Loucy (cell line): ENCODE data around the gene MCTS1.

Experiments
- H2AFZ ChIP-seq: fragments of 200-600 bp; sonication (generic); 2 replicates; pipeline ENCODE4 v1.6.0; 2016; ENCODE audit warnings: antibody characterized with exemption, mild to moderate bottlenecking, low read length, moderate library complexity
- H3F3A ChIP-seq: fragments of 200-600 bp; 2 replicates; pipeline ENCODE4 v1.6.0; 2016; ENCODE audit warnings: antibody characterized with exemption, low read depth, mild to moderate bottlenecking
- H3K27me3 ChIP-seq: fragments of 200-600 bp; sonication (generic); 2 replicates; pipeline ENCODE4 v1.6.1; 2014; ENCODE audit warnings: low read length, mild to moderate bottlenecking; ENCODE audit not compliant: insufficient read depth, poor library complexity, severe bottlenecking
- H3K36me3 ChIP-seq: fragments of 200-600 bp; sonication (generic); 2 replicates; pipeline ENCODE4 v1.6.1; 2016; ENCODE audit warnings: low read length; ENCODE audit not compliant: insufficient read depth
- H3K4me1 ChIP-seq: fragments of 200-600 bp; sonication (generic); 2 replicates; pipeline ENCODE4 v1.5.1; 2014; ENCODE audit warnings: low read length, mild to moderate bottlenecking; ENCODE audit not compliant: insufficient read depth, poor library complexity, severe bottlenecking
- H3K4me2 ChIP-seq: fragments of 200-600 bp; sonication (generic); 2 replicates; pipeline ENCODE4 v1.6.0; 2014; ENCODE audit warnings: antibody characterized with exemption, low read length, low read depth, mild to moderate bottlenecking; ENCODE audit not compliant: poor library complexity, severe bottlenecking
- H3K4me3 ChIP-seq: fragments of 200-600 bp; sonication (generic); 2 replicates; pipeline ENCODE4 v1.5.1; 2014; ENCODE audit warnings: low read length, mild to moderate bottlenecking, mixed read lengths; ENCODE audit not compliant: poor library complexity, severe bottlenecking
- H3K79me2 ChIP-seq: fragments of 200-600 bp; sonication (generic); 2 replicates; pipeline ENCODE4 v1.6.1; 2014; ENCODE audit warnings: low read length; ENCODE audit not compliant: insufficient read depth
- H3K9ac ChIP-seq: fragments of 200-600 bp; sonication (generic); 2 replicates; pipeline ENCODE4 v1.6.0; 2014; ENCODE audit warnings: mild to moderate bottlenecking, low read depth, low read length, moderate library complexity; ENCODE audit not compliant: poor library complexity, severe bottlenecking
- H3K9me2 ChIP-seq: fragments of 200-600 bp; sonication (generic); replicated peaks from 2 replicates; pipeline ENCODE4 v1.6.1; 2016; ENCODE audit warnings: low read depth, low read length, mixed read lengths
- H3K9me3 ChIP-seq: fragments of 200-600 bp; sonication (generic); 2 replicates; pipeline ENCODE4 v1.6.1; 2014; ENCODE audit warnings: mild to moderate bottlenecking, antibody characterized with exemption, low read length, low read depth; ENCODE audit not compliant: insufficient read depth
- H4K20me1 ChIP-seq: fragments of 200-600 bp; sonication (generic); 2 replicates; pipeline ENCODE4 v1.6.0; 2014; ENCODE audit warnings: antibody characterized with exemption, low read length, mild to moderate bottlenecking; ENCODE audit not compliant: insufficient read depth, poor library complexity, severe bottlenecking
- EZH2phosphoT487 ChIP-seq: fragments of 200-600 bp; IDR thresholded peaks from 2 replicates; pipeline ENCODE4 v1.6.1; 2018; ENCODE audit warnings: antibody characterized with exemption, mild to moderate bottlenecking, moderate library complexity, borderline replicate concordance
- TF ChIP-seq, protein P1 (sequence below): fragments of 200-600 bp; sonication (generic); conservative IDR thresholded peaks from 2 replicates; pipeline ENCODE4 v1.5.1; 2014; ENCODE audit warnings: mild to moderate bottlenecking, antibody characterized with exemption, low read length

The MCTS1 gene, protein sequence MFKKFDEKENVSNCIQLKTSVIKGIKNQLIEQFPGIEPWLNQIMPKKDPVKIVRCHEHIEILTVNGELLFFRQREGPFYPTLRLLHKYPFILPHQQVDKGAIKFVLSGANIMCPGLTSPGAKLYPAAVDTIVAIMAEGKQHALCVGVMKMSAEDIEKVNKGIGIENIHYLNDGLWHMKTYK

DNA sequence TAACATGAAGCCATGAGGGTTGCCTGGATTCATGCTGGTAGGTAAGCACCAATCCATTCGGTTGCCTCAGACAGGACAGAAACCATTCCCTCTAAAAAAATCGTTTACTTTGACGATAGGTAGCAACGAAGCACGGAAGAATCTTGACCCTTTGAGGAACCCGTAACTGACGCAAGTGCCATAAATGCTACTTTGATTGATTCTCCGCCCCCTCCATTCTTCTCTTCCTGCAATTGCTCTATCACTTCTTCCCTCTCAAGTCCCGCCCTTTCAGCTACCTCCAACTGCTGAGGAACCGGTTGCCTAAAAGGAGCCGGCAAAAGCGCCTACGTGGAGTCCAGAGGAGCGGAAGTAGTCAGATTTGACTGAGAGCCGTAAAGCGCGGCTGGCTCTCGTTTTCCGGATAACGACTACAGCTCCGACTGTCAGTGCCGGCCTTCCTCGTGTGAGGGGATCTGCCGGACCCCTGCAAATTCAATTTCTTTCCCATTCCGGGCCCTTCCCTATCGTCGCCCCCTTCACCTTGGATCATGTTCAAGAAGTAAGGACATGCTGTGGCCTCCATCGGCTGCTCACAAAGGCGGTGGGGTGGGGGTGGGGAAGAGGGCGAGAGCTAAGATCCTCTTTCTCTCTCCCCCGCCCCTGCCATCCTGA lies at the start of gene MCTS1:
TSS of gene MCTS1 (plus strand) at position 395 of the 654 bp plus-strand sequence. CDS start at position 531, 136 bp downstream.
- peak within 1 kb of the TSS; percentile 87 for H2AFZ ChIP-seq
- peaks cover 31% of the 10 kb centered on the region for H3K79me2 ChIP-seq

DNA sequence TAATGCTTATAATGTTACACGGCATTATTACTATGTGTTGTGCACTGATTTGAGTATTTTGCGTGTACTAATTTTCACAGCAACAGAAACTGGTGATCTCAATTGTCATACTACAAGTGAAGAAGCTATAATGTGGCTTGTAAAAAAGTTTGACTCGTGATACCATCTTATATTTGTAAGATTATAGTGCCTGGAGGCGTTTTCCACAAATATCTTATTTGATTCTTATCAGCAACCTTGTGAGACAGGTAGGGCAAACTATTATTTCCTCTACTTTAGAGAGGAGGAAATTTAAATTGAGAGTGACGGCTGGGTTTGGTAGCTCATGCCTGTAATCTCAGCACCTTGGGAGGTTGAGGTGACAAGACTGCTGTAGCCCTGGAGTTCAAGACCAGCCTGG lies 47.6 kb upstream of the MCTS1 start:
- peak overlapping the region; percentile 71 for H3K4me2 ChIP-seq
- H3K9me3 ChIP-seq = no peaks in the 10 kb centered on the region
- peaks cover 77% of the 10 kb centered on the region for H3K79me2 ChIP-seq
- peaks cover 43% of the 10 kb centered on the region for H4K20me1 ChIP-seq
- TF ChIP-seq, protein P1, sequence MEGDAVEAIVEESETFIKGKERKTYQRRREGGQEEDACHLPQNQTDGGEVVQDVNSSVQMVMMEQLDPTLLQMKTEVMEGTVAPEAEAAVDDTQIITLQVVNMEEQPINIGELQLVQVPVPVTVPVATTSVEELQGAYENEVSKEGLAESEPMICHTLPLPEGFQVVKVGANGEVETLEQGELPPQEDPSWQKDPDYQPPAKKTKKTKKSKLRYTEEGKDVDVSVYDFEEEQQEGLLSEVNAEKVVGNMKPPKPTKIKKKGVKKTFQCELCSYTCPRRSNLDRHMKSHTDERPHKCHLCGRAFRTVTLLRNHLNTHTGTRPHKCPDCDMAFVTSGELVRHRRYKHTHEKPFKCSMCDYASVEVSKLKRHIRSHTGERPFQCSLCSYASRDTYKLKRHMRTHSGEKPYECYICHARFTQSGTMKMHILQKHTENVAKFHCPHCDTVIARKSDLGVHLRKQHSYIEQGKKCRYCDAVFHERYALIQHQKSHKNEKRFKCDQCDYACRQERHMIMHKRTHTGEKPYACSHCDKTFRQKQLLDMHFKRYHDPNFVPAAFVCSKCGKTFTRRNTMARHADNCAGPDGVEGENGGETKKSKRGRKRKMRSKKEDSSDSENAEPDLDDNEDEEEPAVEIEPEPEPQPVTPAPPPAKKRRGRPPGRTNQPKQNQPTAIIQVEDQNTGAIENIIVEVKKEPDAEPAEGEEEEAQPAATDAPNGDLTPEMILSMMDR = no peak
- no peak for TF ChIP-seq EZH2phosphoT487
- H3K9ac ChIP-seq = no peak overlapping the region
- H3K27me3 ChIP-seq = no peaks in the 10 kb centered on the region
- peaks cover 16% of the 10 kb centered on the region for H3K4me1 ChIP-seq
- H3K4me3 ChIP-seq = peak overlapping the region; percentile 31
- peaks cover 5% of the 10 kb centered on the region; the same call in 1 of the 2 replicates for H3K36me3 ChIP-seq
- no peaks in the 10 kb centered on the region for H3K9me2 ChIP-seq
- H2AFZ ChIP-seq = no peak overlapping the region
- no peaks in the 10 kb centered on the region for H3F3A ChIP-seq

More for the DNA sequence above, at the start of gene MCTS1:
- no peaks in the 10 kb centered on the region for H3K9me3 ChIP-seq
- H3K4me3 ChIP-seq = peak within 1 kb of the TSS; percentile 83
- peak within 1 kb of the TSS; percentile 91 for H3K4me2 ChIP-seq
- H3K36me3 ChIP-seq = peaks cover 5% of the 10 kb centered on the region; the same call in 1 of the 2 replicates
- no peaks in the 10 kb centered on the region for H3K9me2 ChIP-seq
- H3K9ac ChIP-seq = peak within 1 kb of the TSS; percentile 93
- H3K4me1 ChIP-seq = peaks cover 5% of the 10 kb centered on the region
- no peaks in the 10 kb centered on the region for H3F3A ChIP-seq
- H3K27me3 ChIP-seq = no peaks in the 10 kb centered on the region
- TF ChIP-seq, protein P1 = no peak
- TF ChIP-seq EZH2phosphoT487 = no peak
- peaks cover 11% of the 10 kb centered on the region for H4K20me1 ChIP-seq

DNA sequence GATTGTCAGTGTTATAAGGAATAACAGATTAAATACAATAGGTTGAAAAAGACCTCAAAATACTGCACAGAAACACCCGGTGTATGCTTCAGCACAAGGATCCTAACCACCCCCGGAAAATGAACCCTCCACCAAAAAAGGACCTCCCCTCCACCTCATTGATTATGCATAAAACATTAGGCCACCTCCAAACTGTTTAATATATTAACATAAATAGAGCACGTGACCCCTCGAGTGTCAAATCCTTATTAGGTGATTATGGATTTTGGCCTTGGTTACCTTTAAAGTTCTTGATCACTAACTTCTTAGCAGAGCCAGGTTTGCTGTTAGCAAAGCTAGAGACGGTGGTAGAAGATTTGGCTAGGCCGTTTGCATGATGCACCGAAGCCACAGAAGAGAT lies 44.1 kb upstream of the MCTS1 start:
- Histone ChIP-seq H3K9ac (peak overlapping the region; percentile 93), H3K9me2 (no peaks in the 10 kb centered on the region), H3K79me2 (peaks cover 62% of the 10 kb centered on the region), H2AFZ (0 out of 2 replicates have a peak overlapping the region, but pooled peaks have one; percentile 39), H4K20me1 (peaks cover 33% of the 10 kb centered on the region), H3K27me3 (no peaks in the 10 kb centered on the region), H3K9me3 (no peaks in the 10 kb centered on the region), H3K4me2 (peak overlapping the region; percentile 93), H3K4me1 (peaks cover 16% of the 10 kb centered on the region), H3K4me3 (peak overlapping the region; percentile 93), H3K36me3 (peaks cover 5% of the 10 kb centered on the region; the same call in 1 of the 2 replicates), H3F3A (no peaks in the 10 kb centered on the region)
- no peak for TF ChIP-seq EZH2phosphoT487
- TF ChIP-seq, protein P1 = no peak
